Measurements from ENCODE around the gene ACAA1. TPM values are rescaled to one million over a fixed set of nuclear protein-coding genes. Genes with fewer than 3 reads are reported as not detected.

Gene ACAA1
- total and polyA plus RNA-seq, 2 of the 13 experiments (the other 11 are each of a cell fraction or from before 2014, with no cell fraction given): 60.8 to 188 TPM

DNA sequence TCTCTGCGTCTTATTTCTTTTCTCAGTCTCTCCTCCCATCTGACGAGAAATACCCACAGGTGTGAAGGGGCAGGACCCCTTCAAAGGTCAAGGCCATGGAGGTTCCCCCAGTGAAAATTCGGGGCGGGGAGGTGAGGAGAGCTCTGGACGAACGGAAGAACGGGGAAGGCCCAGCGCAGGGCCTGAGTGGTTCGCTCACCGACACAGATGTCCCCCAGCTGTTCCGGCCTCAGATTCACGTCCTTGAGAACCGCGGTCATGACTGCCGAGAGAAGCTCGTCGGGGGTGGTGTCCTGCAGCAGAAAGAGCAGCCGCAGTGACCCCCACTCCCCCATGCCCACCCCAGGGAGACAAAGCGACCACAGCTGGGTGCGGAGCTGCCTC, 542 bp downstream of the ACAA1 start (continued):
- TF ChIP-seq, protein P1, sequence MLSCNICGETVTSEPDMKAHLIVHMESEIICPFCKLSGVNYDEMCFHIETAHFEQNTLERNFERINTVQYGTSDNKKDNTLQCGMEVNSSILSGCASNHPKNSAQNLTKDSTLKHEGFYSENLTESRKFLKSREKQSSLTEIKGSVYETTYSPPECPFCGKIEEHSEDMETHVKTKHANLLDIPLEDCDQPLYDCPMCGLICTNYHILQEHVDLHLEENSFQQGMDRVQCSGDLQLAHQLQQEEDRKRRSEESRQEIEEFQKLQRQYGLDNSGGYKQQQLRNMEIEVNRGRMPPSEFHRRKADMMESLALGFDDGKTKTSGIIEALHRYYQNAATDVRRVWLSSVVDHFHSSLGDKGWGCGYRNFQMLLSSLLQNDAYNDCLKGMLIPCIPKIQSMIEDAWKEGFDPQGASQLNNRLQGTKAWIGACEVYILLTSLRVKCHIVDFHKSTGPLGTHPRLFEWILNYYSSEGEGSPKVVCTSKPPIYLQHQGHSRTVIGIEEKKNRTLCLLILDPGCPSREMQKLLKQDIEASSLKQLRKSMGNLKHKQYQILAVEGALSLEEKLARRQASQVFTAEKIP (CRISPR knock-in tag; IDR thresholded peaks at IDR 0.05; ENCODE audit: borderline replicate concordance): no peak
- TF ChIP-seq ZSCAN31 (CRISPR knock-in tag; IDR thresholded peaks at IDR 0.05; ENCODE audit: low read depth): no peak
- no peak for TF ChIP-seq SP2 (CRISPR knock-in tag; IDR thresholded peaks at IDR 0.05)
- TF ChIP-seq, protein P2, sequence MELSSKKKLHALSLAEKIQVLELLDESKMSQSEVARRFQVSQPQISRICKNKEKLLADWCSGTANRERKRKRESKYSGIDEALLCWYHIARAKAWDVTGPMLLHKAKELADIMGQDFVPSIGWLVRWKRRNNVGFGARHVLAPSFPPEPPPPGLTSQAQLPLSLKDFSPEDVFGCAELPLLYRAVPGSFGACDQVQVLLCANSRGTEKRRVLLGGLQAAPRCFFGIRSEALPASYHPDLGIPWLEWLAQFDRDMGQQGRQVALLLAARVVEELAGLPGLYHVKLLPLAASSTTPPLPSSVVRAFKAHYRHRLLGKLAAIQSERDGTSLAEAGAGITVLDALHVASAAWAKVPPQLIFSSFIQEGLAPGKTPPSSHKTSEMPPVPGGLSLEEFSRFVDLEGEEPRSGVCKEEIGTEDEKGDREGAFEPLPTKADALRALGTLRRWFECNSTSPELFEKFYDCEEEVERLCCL (CRISPR knock-in tag; IDR thresholded peaks at IDR 0.05; ENCODE audit: borderline replicate concordance): no peak
- TF ChIP-seq, protein P3, sequence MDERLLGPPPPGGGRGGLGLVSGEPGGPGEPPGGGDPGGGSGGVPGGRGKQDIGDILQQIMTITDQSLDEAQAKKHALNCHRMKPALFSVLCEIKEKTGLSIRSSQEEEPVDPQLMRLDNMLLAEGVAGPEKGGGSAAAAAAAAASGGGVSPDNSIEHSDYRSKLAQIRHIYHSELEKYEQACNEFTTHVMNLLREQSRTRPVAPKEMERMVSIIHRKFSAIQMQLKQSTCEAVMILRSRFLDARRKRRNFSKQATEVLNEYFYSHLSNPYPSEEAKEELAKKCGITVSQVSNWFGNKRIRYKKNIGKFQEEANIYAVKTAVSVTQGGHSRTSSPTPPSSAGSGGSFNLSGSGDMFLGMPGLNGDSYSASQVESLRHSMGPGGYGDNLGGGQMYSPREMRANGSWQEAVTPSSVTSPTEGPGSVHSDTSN (CRISPR knock-in tag; IDR thresholded peaks at IDR 0.05): no peak
- TF ChIP-seq, protein P4, sequence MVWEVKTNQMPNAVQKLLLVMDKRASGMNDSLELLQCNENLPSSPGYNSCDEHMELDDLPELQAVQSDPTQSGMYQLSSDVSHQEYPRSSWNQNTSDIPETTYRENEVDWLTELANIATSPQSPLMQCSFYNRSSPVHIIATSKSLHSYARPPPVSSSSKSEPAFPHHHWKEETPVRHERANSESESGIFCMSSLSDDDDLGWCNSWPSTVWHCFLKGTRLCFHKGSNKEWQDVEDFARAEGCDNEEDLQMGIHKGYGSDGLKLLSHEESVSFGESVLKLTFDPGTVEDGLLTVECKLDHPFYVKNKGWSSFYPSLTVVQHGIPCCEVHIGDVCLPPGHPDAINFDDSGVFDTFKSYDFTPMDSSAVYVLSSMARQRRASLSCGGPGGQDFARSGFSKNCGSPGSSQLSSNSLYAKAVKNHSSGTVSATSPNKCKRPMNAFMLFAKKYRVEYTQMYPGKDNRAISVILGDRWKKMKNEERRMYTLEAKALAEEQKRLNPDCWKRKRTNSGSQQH (CRISPR knock-in tag; IDR thresholded peaks at IDR 0.05; ENCODE audit: low read depth): no peak
- no peak for TF ChIP-seq SMARCE1 (IDR thresholded peaks at IDR 0.05; ENCODE audit: borderline replicate concordance)
- no peak for TF ChIP-seq CBFB (CRISPR knock-in tag; IDR thresholded peaks at IDR 0.05)
- TF ChIP-seq, protein P5, sequence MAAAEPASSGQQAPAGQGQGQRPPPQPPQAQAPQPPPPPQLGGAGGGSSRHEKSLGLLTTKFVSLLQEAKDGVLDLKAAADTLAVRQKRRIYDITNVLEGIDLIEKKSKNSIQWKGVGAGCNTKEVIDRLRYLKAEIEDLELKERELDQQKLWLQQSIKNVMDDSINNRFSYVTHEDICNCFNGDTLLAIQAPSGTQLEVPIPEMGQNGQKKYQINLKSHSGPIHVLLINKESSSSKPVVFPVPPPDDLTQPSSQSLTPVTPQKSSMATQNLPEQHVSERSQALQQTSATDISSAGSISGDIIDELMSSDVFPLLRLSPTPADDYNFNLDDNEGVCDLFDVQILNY (CRISPR knock-in tag; conservative IDR thresholded peaks at IDR 0.05): no peak
- no peak for TF ChIP-seq GZF1 (CRISPR knock-in tag; IDR thresholded peaks at IDR 0.05)
- TF ChIP-seq, protein P6, sequence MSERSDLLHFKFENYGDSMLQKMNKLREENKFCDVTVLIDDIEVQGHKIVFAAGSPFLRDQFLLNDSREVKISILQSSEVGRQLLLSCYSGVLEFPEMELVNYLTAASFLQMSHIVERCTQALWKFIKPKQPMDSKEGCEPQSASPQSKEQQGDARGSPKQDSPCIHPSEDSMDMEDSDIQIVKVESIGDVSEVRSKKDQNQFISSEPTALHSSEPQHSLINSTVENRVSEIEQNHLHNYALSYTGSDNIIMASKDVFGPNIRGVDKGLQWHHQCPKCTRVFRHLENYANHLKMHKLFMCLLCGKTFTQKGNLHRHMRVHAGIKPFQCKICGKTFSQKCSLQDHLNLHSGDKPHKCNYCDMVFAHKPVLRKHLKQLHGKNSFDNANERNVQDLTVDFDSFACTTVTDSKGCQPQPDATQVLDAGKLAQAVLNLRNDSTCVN (CRISPR knock-in tag; IDR thresholded peaks at IDR 0.05; ENCODE audit: borderline replicate concordance): no peak
- peak; percentile 71 for TF ChIP-seq ZNF883 (CRISPR knock-in tag; IDR thresholded peaks at IDR 0.05; ENCODE audit: not compliant biosample characterization)
- no peak for TF ChIP-seq ZNF335 (CRISPR knock-in tag; IDR thresholded peaks at IDR 0.05)
- TF ChIP-seq NR2C2 (CRISPR knock-in tag; IDR thresholded peaks at IDR 0.05; ENCODE audit: borderline replicate concordance): 0 out of 2 replicates have a peak, but pooled peaks have one; percentile 11
- TF ChIP-seq, protein P7, sequence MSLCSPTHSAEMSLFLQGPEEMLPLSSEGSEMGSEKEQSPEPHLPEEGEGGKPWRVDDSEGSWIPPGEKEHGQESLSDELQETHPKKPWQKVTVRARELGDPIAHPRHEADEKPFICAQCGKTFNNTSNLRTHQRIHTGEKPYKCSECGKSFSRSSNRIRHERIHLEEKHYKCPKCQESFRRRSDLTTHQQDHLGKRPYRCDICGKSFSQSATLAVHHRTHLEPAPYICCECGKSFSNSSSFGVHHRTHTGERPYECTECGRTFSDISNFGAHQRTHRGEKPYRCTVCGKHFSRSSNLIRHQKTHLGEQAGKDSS (CRISPR knock-in tag; IDR thresholded peaks at IDR 0.05; ENCODE audit: borderline replicate concordance, low read depth): peak; percentile 2; the same call in 1 of the 2 replicates
- no peak for TF ChIP-seq CHD2 (IDR thresholded peaks at IDR 0.05; ENCODE audit: low read depth, low read length)
- TF ChIP-seq, protein P8, sequence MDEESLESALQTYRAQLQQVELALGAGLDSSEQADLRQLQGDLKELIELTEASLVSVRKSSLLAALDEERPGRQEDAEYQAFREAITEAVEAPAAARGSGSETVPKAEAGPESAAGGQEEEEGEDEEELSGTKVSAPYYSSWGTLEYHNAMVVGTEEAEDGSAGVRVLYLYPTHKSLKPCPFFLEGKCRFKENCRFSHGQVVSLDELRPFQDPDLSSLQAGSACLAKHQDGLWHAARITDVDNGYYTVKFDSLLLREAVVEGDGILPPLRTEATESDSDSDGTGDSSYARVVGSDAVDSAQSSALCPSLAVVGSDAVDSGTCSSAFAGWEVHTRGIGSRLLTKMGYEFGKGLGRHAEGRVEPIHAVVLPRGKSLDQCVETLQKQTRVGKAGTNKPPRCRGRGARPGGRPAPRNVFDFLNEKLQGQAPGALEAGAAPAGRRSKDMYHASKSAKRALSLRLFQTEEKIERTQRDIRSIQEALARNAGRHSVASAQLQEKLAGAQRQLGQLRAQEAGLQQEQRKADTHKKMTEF (CRISPR knock-in tag; IDR thresholded peaks at IDR 0.05): no peak
- no peak for TF ChIP-seq ZNF446 (CRISPR knock-in tag; IDR thresholded peaks at IDR 0.05)
- no peak for TF ChIP-seq HIVEP1 (CRISPR knock-in tag; IDR thresholded peaks at IDR 0.05)
- TF ChIP-seq FLYWCH1 (CRISPR knock-in tag; IDR thresholded peaks at IDR 0.05): no peak
